ENCODE results near the gene CSNK2A1.

GRCh38 chr20:584971-585301 lies 41.3 kb upstream of the CSNK2A1 start:
- TF ChIP-seq CTCF (IDR thresholded peaks at IDR 0.05) (no peak), POLR2A (IDR thresholded peaks at IDR 0.05) (no peak), POLR2AphosphoS5 (IDR thresholded peaks at IDR 0.05) (no peak)
